Caki2 (cell line): ENCODE measurements around the gene PLXNA4. TPM values are rescaled to one million over a fixed set of nuclear protein-coding genes. Genes with fewer than 3 reads are reported as not detected.

Experiments used
- DNase-seq: peaks from one replicate; pipeline ENCODE4 v3.0.0-alpha.2; 2015; ENCODE audit warnings: low read depth
- in situ Hi-C: cut with HindIII; loops from 2 replicates; pipeline ENCODE4 v1.10.0; 2016; ENCODE audit warnings: low sequenced_read_pairs, low pct_unique_long_range_greater_than_20kb, mixed read lengths
- total RNA-seq: library from RNA; depleted of rRNA; stranded (reverse); fragments of >200 nt; shearing (Covaris generic); gene quantifications from 2 replicates; pipeline ENCODE4 v1.2.3, GENCODE V29; 2014; ENCODE audit warnings: low replicate concordance

PLXNA4 gene
- total RNA-seq, 1 experiment from 2014 or later = 0.34 TPM

DNA sequence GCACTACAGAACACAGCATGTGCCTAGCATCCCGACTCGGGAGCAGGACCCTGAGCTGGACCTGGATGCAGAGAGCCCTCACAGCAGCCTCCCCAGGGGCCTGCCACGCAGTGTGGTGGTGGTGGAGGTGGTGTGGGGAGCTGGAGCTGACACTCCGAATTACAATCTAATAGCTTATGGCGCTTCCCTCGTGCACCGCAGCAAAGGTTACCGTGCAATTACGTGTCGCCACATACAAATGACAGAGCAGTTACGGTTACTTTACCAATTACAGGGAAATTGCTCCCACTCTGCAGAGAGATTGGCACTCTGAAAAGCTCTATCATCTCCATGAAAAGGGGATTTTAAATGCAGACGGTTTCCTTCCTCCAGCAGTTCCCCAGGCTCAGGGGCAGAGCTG is 81.8 kb downstream of the PLXNA4 start:
- no peak for DNase-seq
- in situ Hi-C loops = no loop called here

- in situ Hi-C loops = no loop called here
These were observed 83.3 kb downstream of the PLXNA4 start for GRCh38 chr7:132492823-132493445.

DNA sequence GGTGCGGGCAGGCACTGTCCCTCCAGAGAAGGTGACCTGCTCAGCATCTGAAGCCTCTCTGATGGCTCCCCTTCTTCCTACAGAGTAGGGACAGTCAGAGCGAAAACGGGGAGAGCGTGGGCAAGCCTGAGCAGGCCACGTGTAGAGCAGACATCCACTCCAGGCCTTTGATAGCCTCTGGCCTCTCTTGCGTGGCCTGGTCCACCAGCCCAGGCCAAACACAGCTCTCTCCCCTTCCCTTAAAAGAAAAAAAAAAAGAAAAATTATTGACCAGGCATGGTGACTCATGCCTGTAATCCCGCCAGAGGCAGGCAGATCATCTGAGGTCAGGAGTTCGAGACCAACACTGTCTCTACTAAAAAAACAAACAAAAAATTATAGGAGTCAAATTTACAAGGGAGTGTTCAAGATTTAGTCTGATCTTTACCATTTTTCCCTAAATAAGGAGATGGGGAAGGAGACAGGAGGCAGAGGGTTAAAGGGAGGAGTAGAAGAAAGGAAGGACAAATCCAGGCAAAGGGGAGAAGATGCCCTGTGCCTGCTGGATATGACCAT is 84.8 kb downstream of the PLXNA4 start:
- DNase-seq = no peak

More at GRCh38 chr7:132492823-132493445, 83.3 kb downstream of the PLXNA4 start:
- DNase-seq = no peak

GRCh38 chr7:132490474-132490873 is 85.8 kb downstream of the PLXNA4 start:
- DNase-seq = no peak
- in situ Hi-C loops = no loop called here

More for the DNA sequence above, 84.8 kb downstream of the PLXNA4 start:
- in situ Hi-C loops = no loop called here

DNA sequence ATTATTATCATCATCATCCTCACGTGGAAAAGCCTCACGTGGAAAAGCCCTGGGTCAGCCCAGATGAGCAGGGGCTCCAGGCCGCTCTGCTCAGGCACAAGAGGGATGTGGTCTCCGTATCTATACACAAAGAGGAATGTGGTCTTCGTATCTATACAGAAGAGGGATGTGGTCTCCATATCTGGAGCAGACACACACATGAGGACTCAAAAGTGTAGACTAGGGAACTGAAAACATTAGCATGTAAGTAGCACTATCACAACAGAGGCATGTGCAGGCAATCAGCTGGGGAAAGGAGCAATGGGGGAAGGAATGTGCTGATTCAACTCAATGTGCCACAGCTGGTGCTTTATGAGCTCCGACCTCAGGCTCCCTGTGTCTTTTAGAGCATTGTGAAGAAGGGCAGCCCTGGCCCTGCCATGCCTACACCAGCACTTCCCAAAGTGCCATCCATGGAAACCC is 86.5 kb downstream of the PLXNA4 start:
- no peak for DNase-seq
- in situ Hi-C loops = no loop called here

GRCh38 chr7:132488634-132489302 is 87.5 kb downstream of the PLXNA4 start:
- DNase-seq = no peak
- in situ Hi-C loops = no loop called here

- DNase-seq = no peak
These were observed 90.0 kb downstream of the PLXNA4 start for GRCh38 chr7:132486274-132486610.

DNA sequence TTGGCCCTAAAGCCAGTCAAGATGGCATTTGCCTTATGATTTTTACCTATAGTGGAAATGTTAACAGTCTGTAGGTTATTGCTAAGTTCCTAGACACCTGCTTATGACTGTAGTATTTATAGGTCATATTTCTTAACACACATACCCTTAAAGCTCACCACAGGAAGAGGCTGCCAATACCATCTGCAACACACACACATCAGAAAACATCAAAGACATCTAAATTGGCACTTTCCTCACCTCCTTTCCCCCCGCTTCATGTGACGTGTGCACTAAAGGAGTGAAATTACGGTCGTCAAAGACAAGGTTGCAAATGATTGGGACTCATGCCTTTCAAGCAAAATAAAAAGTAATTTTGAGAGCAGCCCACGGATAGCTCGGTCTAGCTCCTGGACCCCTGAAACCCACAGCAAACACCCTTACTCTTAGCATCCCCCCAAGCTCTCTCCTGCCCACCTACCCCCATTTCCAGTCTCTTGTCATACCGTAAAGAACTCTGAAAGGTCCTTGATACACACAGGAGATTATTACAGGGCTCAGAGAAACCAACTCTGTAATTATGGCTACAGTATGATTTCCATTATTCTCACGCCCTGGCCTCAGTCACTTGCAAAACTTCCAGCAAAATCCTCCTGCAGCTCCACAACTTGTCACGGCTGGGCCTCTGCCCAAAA is 90.5 kb downstream of the PLXNA4 start:
- in situ Hi-C loops = no loop called here
- no peak for DNase-seq

More at GRCh38 chr7:132486274-132486610, 90.0 kb downstream of the PLXNA4 start:
- in situ Hi-C loops = no loop called here

GRCh38 chr7:132485136-132485535 is 91.1 kb downstream of the PLXNA4 start:
- DNase-seq = no peak
- in situ Hi-C loops = no loop called here

DNA sequence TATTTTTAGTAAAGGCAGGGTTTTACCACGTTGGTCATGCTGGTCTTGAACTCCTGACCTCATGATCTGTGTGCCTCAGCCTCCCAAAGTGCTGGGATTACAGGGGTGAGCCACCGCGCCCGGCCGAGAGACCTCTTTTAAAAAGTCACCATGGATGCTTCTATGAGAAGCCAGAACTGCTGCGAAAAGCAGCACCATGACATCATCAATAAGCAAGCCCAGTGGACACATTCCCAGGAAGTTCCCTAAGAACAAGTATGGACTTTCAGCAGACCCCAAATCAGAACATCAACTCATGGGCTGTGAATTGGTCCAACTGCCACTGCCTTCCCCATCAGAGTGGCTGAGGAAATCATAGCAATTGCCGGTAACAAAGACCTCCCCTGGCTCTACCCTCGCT is 93.4 kb downstream of the PLXNA4 start:
- in situ Hi-C loops = no loop called here
- DNase-seq = no peak

DNA sequence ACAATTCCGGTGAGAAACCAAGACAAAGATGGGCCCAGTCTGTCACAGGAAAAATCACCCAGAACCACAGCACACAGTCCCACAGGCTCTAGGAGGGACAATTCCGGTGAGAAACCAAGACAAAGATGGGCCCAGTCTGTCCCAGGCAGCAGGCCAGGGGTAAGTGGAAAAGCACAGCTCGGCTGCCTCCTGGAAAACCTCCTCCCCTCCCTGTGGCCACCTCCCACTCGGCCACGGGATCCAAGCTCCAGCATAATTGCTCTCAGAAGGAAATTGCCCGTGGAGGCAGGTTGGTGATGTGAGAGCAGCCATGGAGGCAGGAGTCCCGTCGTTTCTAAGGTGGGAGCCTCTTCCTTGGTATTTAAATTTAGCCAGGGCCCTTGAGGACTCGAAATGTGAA is 95.7 kb downstream of the PLXNA4 start:
- in situ Hi-C loops = no loop called here
- DNase-seq = no peak

GRCh38 chr7:132476541-132476940 is 99.7 kb downstream of the PLXNA4 start:
- in situ Hi-C loops = no loop called here
- no peak for DNase-seq

- DNase-seq = no peak
- in situ Hi-C loops = no loop called here
These were observed 100.6 kb downstream of the PLXNA4 start for GRCh38 chr7:132475669-132476116.

DNA sequence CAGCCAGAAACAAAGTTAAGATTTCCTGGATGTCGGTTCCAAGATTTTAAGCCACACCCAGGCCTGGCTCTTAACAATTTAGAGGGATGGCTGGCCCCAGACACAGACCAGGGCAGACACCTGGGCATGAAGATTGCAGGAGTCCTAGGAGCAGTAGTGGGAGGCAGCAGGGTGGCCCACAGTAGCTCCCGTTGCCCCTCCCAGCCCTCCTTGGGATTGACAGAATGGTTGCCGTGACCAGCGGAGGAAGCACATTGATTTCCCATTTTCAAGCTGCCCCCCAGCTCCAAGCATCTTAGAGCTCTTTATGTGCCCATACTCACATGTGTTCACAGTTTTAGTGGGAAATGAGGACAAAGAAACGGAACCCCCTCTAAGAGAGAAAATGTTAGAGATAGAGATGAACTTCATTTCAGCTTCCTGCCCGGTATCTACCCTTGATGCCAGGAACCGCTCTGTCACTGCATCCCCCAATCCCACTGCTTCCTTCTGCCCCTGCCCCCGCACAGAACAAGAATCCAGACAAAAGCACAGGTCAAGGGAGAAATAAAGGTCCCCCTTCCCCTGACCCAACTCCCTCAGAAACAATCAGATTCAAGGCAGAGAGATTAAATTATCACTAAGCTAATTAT is 101.1 kb downstream of the PLXNA4 start:
- DNase-seq = no peak
- in situ Hi-C loops = no loop called here

GRCh38 chr7:132472463-132473120 is 103.7 kb downstream of the PLXNA4 start:
- in situ Hi-C loops = no loop called here
- no peak for DNase-seq

- DNase-seq = no peak
These were observed 104.8 kb downstream of the PLXNA4 start for GRCh38 chr7:132471515-132471914.

DNA sequence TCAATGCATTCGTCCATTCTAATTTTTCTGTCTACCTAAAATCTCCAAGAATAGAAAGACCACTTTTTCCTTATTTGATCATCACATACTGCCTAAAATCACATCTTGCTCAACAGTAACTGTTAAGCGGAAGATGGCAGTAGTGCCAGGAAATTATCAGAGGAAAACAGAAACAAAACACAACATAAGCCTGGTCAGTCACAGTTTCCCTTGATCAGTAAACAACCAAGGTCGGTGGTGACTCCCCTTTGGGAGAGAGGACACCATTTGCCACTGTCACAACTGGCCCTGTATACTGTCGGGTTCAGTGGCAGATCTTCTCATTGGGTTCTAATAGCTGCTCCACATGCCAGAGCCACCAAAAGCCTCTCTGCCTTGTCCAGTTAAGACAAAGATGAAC is 106.6 kb downstream of the PLXNA4 start:
- in situ Hi-C loops = no loop called here

More at GRCh38 chr7:132471515-132471914, 104.8 kb downstream of the PLXNA4 start:
- in situ Hi-C loops = no loop called here

DNA sequence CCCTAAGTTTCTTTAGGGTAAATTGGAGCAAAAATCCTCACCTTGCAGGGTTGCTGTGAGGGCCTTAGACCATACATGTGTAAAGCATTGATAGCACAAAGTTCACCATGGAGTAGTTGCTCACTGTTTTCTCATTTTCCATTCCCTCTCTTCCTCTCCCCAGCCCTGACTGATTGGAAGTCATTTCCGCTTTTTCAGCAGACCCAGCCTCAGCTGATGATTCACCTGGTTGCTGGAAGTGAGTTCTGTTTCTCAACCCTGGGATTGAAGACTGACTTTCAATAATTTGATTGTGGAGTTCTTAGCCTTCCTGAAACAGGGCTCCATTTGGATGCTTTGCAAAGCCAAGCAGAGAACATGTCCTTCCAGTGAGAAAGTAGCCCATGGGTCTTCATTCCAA is 107.0 kb downstream of the PLXNA4 start:
- DNase-seq = no peak

More for the DNA sequence above, 106.6 kb downstream of the PLXNA4 start:
- DNase-seq = no peak

More for the DNA sequence above, 107.0 kb downstream of the PLXNA4 start:
- in situ Hi-C loops = no loop called here
